CD14-positive monocyte (primary cell): ENCODE results near the gene POLD2. TPM values are rescaled to one million over a fixed set of nuclear protein-coding genes. Genes with fewer than 3 reads are reported as not detected.
A peak's percentile ranks its signal among the peaks of the same experiment; 100 is the strongest.

Source experiments
- DNase-seq, 3 donors: peaks; one replicate each; pipeline ENCODE4 v3.0.0-alpha.2; 2011 to 2022
- H2AFZ ChIP-seq: 2 replicates; pipeline ENCODE4 v1.6.0; 2012; ENCODE audit warnings: mild to moderate bottlenecking, low read depth, low read length, inconsistent platforms; ENCODE audit not compliant: insufficient read depth, poor library complexity, severe bottlenecking
- H3K27ac ChIP-seq, 2 donors: 1 replicate in 1 of 2; 2 replicates in 1 of 2; pipeline ENCODE4 v1.5.1; 2012 to 2013; ENCODE audit warnings: low read length in 2 of 2, control low read depth in 1 of 2, inconsistent platforms in 1 of 2, low read depth in 1 of 2, mild to moderate bottlenecking in 1 of 2
- H3K27me3 ChIP-seq, 2 donors: one replicate each; pipeline versions ENCODE4 v1.6.0 to v1.6.1; 2011 to 2013; ENCODE audit warnings: low read length in 2 of 2; ENCODE audit not compliant: control insufficient read depth in 2 of 2, insufficient read depth in 2 of 2
- H3K36me3 ChIP-seq, 2 donors: replicated peaks in 1 of 2; 1 replicate in 1 of 2; 2 replicates in 1 of 2; pipeline versions ENCODE4 v1.5.1 to v1.6.1; 2012 to 2013; ENCODE audit warnings: low read length in 2 of 2, control low read depth in 1 of 2, inconsistent platforms in 1 of 2, mild to moderate bottlenecking in 1 of 2; ENCODE audit not compliant: insufficient read depth in 2 of 2, control insufficient read depth in 1 of 2
- H3K4me1 ChIP-seq, 2 donors: 1 replicate in 1 of 2; 2 replicates in 1 of 2; pipeline versions ENCODE4 v1.5.1 to v1.6.1; 2012 to 2013; ENCODE audit warnings: low read length in 2 of 2, control low read depth in 1 of 2, inconsistent platforms in 1 of 2, mild to moderate bottlenecking in 1 of 2, moderate library complexity in 1 of 2; ENCODE audit not compliant: insufficient read depth in 2 of 2, control insufficient read depth in 1 of 2
- H3K4me2 ChIP-seq: replicated peaks from 2 replicates; pipeline ENCODE3; 2012; ENCODE audit warnings: low read length, moderate library complexity, mild to moderate bottlenecking; ENCODE audit not compliant: poor library complexity, severe bottlenecking; ENCODE audit errors: extremely low read depth
- H3K4me3 ChIP-seq, 3 experiments: fragments of 200-600 bp in 1 of 3; sonication (generic) in 1 of 3; replicated peaks in 1 of 3; 1 replicate in 2 of 3; 2 replicates in 1 of 3; pipeline ENCODE4 v1.5.1; 2011 to 2013; ENCODE audit warnings: low read length in 3 of 3, mild to moderate bottlenecking in 3 of 3, control low read depth in 2 of 3, low read depth in 2 of 3, inconsistent platforms in 1 of 3, moderate library complexity in 1 of 3
- H3K79me2 ChIP-seq: 2 replicates; pipeline ENCODE4 v1.6.0; 2012; ENCODE audit warnings: mild to moderate bottlenecking, control low read depth, inconsistent platforms, low read length, moderate library complexity; ENCODE audit not compliant: insufficient read depth
- H3K9ac ChIP-seq: 2 replicates; pipeline ENCODE4 v1.6.0; 2017; ENCODE audit warnings: low read length, mild to moderate bottlenecking; ENCODE audit not compliant: insufficient read depth, poor library complexity, severe bottlenecking
- H3K9me3 ChIP-seq, 2 donors: replicated peaks in 1 of 2; 1 replicate in 1 of 2; 2 replicates in 1 of 2; pipeline versions ENCODE4 v1.5.1 to v1.6.1; 2012 to 2013; ENCODE audit warnings: low read length in 2 of 2, control low read depth in 1 of 2; ENCODE audit not compliant: control insufficient read depth in 1 of 2, insufficient read depth in 1 of 2
- H4K20me1 ChIP-seq: 2 replicates; pipeline ENCODE4 v1.6.0; 2012; ENCODE audit warnings: mild to moderate bottlenecking, low read length, control low read depth, moderate library complexity; ENCODE audit not compliant: insufficient read depth
- H3K27ac Mint-ChIP-seq, 7 donors: one replicate each; pipeline ENCODE4 v1.8.0; 2020; ENCODE audit warnings: mild to moderate bottlenecking in 7 of 7, mixed read lengths in 7 of 7, moderate library complexity in 6 of 7, inconsistent platforms in 2 of 7
- H3K27me3 Mint-ChIP-seq, 3 donors: one replicate each; pipeline ENCODE4 v1.8.0; 2021 to 2022; ENCODE audit warnings: low read depth in 3 of 3, mild to moderate bottlenecking in 3 of 3, mixed read lengths in 3 of 3, moderate library complexity in 3 of 3, inconsistent platforms in 1 of 3
- H3K36me3 Mint-ChIP-seq, 2 donors: one replicate each; pipeline ENCODE4 v1.8.0; 2020; ENCODE audit warnings: mixed read lengths in 2 of 2, inconsistent platforms in 1 of 2, mild to moderate bottlenecking in 1 of 2
- H3K4me1 Mint-ChIP-seq: one replicate; pipeline ENCODE4 v1.8.0; 2020; ENCODE audit warnings: mild to moderate bottlenecking, mixed read lengths
- H3K4me3 Mint-ChIP-seq, 2 donors: one replicate each; pipeline ENCODE4 v1.8.0; 2020; ENCODE audit warnings: mild to moderate bottlenecking in 2 of 2, mixed read lengths in 2 of 2, moderate library complexity in 1 of 2
- H3K9me3 Mint-ChIP-seq, 7 donors: one replicate each; pipeline ENCODE4 v1.8.0; 2020 to 2022; ENCODE audit warnings: mixed read lengths in 7 of 7, mild to moderate bottlenecking in 6 of 7, moderate library complexity in 6 of 7, inconsistent platforms in 2 of 7
- WGBS: methylation state at CpG from one replicate; pipeline ENCODE4 v1.1.5; 2013; ENCODE audit warnings: missing lambda C conversion rate; ENCODE audit not compliant: insufficient coverage; 5-methylcytosine and 5-hydroxymethylcytosine counted together
- intact Hi-C, 2 donors: fragments of 100-400 bp; cut with micrococcal nuclease; formaldehyde crosslinking; loops; one replicate each; pipeline versions ENCODE4 v1.15.0 to v1.15.1; 2023
- polyA plus RNA-seq, 3 donors: library from polyadenylated mRNA; depleted of rRNA in 1 of 3; unstranded in 2 of 3; stranded (reverse) in 1 of 3; fragments of 300-500 nt in 2 of 3; fragments of >200 nt in 1 of 3; fragmentation: Illumina TruSeq in 2 of 3; gene quantifications; 1 replicate in 2 of 3; 2 replicates in 1 of 3; pipeline ENCODE4 v1.2.3, GENCODE V29; 2012 to 2021
- TF ChIP-seq, protein P1 (sequence below): fragments of 200-600 bp; IDR thresholded peaks from one replicate; pipeline ENCODE4 v1.8.0; 2022; ENCODE audit warnings: antibody characterized with exemption, mild to moderate bottlenecking

The POLD2 gene
- polyA plus RNA-seq, 3 donors = 24.1 to 27.1 (median 25.7) TPM

DNA sequence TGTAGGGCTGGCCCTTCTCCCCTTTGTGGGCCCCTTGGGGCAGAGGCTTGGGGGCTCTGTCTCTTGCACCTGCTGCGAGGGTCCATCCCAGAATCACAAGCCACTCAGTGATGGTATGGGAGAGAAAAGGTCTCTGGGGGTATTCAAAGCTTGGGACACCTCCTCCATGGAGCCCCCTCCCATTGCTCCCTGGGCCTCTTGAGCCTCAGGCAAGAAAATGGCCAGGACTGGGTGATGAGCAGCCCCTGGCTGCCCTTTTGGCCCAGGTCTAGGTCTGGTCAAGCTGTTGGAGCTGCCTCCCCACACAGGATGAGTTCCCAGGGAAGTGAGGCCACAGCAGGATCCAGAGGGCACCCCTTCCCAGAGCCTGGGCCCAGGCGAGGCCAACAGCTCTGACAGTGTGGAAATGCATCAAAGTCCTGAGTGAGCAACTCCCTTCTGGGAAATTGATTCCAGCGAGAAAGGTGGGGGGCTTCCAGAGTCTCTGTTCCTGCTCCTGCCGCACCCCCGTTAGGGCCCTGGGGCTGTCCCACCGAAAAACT lies 21.1 kb upstream of the POLD2 start:
- Histone ChIP-seq H3K4me2 (no peak overlapping the region), H3K4me1 (peaks cover 11 to 14% of the 10 kb centered on the region in 2 donors), H3K27me3 (peaks cover 0 to 37% of the 10 kb centered on the region in 2 donors), H3K9ac (no peak overlapping the region), H2AFZ (no peak overlapping the region), H3K79me2 (no peaks in the 10 kb centered on the region), H3K4me3 (no peak overlapping the region), H3K27ac (no peak overlapping the region), H3K9me3 (peaks cover 0 to 3% of the 10 kb centered on the region in 2 donors), H3K36me3 (no peaks in the 10 kb centered on the region), H4K20me1 (no peaks in the 10 kb centered on the region)
- peaks cover 23 to 46% (median 40%) of the 10 kb centered on the region in 3 donors for H3K27me3 Mint-ChIP-seq
- intact Hi-C loops = no loop called here
- peaks cover 14% of the 10 kb centered on the region for H3K4me1 Mint-ChIP-seq
- 82% methylated on average over 5 of the region's 6 CpGs for WGBS
- H3K27ac Mint-ChIP-seq = no peak overlapping the region
- no peaks in the 10 kb centered on the region for H3K36me3 Mint-ChIP-seq
- peaks cover 0 to 9% (median 0%) of the 10 kb centered on the region in 7 donors for H3K9me3 Mint-ChIP-seq
- TF ChIP-seq, protein P1, sequence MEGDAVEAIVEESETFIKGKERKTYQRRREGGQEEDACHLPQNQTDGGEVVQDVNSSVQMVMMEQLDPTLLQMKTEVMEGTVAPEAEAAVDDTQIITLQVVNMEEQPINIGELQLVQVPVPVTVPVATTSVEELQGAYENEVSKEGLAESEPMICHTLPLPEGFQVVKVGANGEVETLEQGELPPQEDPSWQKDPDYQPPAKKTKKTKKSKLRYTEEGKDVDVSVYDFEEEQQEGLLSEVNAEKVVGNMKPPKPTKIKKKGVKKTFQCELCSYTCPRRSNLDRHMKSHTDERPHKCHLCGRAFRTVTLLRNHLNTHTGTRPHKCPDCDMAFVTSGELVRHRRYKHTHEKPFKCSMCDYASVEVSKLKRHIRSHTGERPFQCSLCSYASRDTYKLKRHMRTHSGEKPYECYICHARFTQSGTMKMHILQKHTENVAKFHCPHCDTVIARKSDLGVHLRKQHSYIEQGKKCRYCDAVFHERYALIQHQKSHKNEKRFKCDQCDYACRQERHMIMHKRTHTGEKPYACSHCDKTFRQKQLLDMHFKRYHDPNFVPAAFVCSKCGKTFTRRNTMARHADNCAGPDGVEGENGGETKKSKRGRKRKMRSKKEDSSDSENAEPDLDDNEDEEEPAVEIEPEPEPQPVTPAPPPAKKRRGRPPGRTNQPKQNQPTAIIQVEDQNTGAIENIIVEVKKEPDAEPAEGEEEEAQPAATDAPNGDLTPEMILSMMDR = no peak
- no peak for DNase-seq
- H3K4me3 Mint-ChIP-seq = peak overlapping the region in 1 of 2 donors; percentile 81

DNA sequence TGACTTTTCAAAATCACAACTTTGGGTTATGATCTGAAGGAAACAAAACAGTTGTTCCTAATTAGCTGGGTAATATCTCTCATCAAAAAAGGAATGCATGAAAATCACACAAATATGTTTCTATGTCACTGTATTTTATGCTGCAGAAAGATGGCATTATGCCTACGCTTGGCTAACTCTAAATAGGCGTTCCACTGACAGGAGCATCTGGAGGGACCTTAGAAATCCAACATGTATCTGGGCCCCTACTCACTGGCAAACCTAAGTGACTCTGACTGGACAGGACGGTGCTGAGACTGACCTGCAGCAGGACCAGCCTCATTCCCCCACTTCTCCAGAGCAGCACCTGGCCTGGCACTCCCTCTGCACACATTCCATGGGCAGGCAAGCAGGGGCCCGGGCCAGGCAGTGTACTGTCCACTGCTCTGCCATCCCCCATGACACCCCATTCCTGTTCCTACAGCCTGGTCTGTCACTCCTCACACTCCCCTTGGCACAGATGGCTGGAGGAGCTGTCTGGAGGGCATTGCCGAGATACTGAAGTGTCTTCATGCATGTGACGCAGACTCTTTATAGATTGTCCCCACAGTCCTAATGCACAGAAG lies 20.4 kb upstream of the POLD2 start:
- H3K36me3 ChIP-seq = no peaks in the 10 kb centered on the region
- no peak overlapping the region for H2AFZ ChIP-seq
- no peaks in the 10 kb centered on the region for H4K20me1 ChIP-seq
- H3K4me3 Mint-ChIP-seq = no peak overlapping the region
- H3K9me3 ChIP-seq = peaks cover 0 to 3% of the 10 kb centered on the region in 2 donors
- WGBS = 98% methylated on average over 5 of the region's 6 CpGs
- no peak for DNase-seq
- H3K9me3 Mint-ChIP-seq = peaks cover 0 to 9% (median 0%) of the 10 kb centered on the region in 7 donors
- H3K79me2 ChIP-seq = no peaks in the 10 kb centered on the region
- no peak overlapping the region for H3K4me3 ChIP-seq
- peaks cover 14% of the 10 kb centered on the region for H3K4me1 Mint-ChIP-seq
- H3K4me1 ChIP-seq = peaks cover 11 to 14% of the 10 kb centered on the region in 2 donors
- intact Hi-C loops = no loop called here
- no peak overlapping the region for H3K9ac ChIP-seq
- TF ChIP-seq, protein P1 = no peak
- H3K27me3 Mint-ChIP-seq = peaks cover 23 to 46% (median 40%) of the 10 kb centered on the region in 3 donors
- H3K27me3 ChIP-seq = peaks cover 0 to 37% of the 10 kb centered on the region in 2 donors
- no peak overlapping the region for H3K4me2 ChIP-seq
- no peaks in the 10 kb centered on the region for H3K36me3 Mint-ChIP-seq
- H3K27ac ChIP-seq = no peak overlapping the region
- H3K27ac Mint-ChIP-seq = no peak overlapping the region
